Esophagus muscularis mucosa (tissue), 3 donors: Measurements from ENCODE around the gene TLE5.

Experiments
- CTCF ChIP-seq, 3 experiments: fragments of 200-600 bp in 2 of 3; fragments of 450-650 bp in 1 of 3; sonication (generic) in 2 of 3; IDR thresholded peaks; one replicate each; pipeline ENCODE4 v1.5.1; 2017 to 2019; ENCODE audit warnings: antibody characterized with exemption in 3 of 3, mild to moderate bottlenecking in 2 of 3, moderate library complexity in 1 of 3
- POLR2A ChIP-seq: fragments of 450-650 bp; IDR thresholded peaks from one replicate; pipeline ENCODE4 v1.6.1; 2017; ENCODE audit warnings: antibody characterized with exemption, moderate library complexity, mild to moderate bottlenecking, low read depth
- POLR2AphosphoS5 ChIP-seq, 2 donors: sonication (generic); formaldehyde crosslinking; IDR thresholded peaks; one replicate each; pipeline ENCODE4 v1.6.1; 2017; ENCODE audit warnings: antibody characterized with exemption in 2 of 2

DNA sequence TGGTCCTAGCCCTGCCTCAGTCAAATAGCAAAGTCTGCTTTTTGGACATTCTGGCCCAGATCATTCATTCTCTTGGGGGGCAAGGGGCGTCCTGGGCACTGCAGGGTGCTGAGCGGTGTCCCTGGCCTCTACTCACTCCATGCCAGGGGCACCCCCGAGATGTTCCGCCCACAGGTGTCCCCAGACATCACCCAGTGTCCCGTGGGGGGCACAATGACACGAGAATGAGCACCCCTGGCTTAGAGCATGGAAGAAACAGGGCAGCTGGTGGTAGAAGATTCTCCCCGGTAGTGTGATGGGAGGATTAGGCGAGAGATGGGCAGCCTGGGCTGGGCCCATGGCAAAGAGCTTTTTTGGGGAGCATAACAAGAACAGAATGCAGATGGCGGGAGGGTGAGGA, 5.3 kb upstream of the TLE5 start:
- TF ChIP-seq CTCF (IDR thresholded peaks at IDR 0.05) (no peak), POLR2A (no peak), POLR2AphosphoS5 (IDR thresholded peaks at IDR 0.05) (no peak)
